ENCODE results near the gene LENEP.

The LENEP gene

GRCh38 chr1:155030899-155031298, 37.5 kb downstream of the LENEP start:
- no peak for DNase-seq

DNA sequence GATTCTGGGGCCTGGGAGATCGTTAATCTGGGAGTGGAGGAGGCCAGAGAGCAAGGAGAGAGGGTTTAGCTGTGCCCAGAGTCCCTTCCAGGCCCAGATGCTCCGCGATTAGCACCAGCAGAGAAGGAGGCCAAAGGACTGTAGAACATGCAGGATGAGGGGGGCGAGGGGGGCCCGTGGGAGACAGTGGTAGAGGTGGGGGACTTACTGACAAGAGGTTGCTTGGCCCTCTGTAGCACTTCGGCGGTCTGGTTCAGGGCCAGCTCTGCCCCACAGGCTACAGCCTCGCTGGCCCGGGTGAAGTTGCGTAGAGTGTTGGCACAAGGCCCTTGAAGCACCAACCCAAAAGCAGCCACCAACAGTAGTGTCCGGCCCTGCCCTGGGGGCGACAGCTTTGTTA, 39.5 kb downstream of the LENEP start:
- no peak for DNase-seq

GRCh38 chr1:155033524-155033923, 40.1 kb downstream of the LENEP start, which contains the start of the genes DCST1 and DCST2:
TSS of gene DCST1 (plus strand) at chr1:155033824. CDS start at chr1:155034037, 213 bp downstream.
TSS of gene DCST2 (minus strand) at chr1:155033781. CDS start at chr1:155033701, 80 bp downstream.
- no peak for DNase-seq

DNA sequence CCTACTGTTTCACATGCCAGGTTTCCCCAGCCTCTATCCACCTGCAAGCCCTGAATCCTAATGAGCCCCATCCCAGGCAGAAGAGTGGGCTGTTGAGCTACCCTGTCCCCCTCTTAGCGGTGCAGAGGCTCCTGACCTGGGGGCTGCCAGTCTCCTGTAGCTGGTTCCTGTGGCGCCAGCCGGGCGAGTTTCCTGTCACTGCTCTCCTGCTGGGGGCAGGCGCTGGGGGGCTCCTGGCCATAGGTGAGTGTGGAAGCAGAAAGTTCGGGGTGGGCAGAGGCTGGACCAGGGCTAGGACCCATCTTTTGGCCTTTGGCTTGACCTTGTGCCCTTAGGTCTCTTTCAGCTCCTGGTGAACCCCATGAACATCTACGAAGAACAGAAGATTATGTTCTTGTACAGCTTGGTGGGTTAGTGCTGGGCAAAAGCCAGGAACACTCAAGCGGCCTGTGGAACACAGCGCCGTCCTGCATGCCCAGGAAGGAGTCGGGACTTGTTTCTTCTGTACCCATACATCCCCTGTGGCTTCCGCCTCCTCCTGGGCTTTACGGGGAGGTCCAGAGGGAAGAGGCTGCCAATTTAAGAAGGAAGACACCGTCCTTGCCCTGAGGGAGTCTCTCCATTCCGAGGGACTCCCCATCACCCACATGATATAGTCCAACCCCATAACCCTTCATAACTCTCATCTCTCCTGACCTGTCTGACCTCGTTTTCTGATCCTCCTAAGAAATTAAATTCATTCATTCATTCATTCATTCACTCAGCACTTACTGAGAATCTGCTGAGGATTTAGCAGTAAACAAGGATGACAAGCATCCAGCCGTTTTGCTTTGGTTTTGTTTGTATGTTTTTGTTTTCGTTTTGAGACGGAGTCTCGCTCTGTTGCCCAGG, 41.2 kb downstream of the LENEP start:
- no peak for DNase-seq

DNA sequence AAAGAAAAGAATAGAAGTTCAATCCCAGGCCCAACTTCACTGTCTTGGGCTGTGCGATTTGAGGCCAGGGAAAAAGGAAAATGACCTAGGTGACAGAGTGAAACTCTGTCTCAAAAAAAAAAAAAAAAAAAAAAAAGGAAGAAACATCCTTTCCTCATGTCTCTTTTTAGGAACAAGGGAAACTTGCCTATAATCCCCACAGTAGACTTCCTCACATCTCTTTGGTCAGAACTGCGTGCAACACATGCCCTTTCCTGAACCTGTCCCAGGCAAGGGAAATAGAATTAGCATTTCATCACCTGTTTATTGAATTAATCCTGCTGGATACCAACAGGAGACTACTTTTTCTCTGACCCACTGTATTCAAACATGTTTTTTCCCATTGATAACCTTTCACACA, 42.5 kb downstream of the LENEP start:
- DNase-seq, result no peak

DNA sequence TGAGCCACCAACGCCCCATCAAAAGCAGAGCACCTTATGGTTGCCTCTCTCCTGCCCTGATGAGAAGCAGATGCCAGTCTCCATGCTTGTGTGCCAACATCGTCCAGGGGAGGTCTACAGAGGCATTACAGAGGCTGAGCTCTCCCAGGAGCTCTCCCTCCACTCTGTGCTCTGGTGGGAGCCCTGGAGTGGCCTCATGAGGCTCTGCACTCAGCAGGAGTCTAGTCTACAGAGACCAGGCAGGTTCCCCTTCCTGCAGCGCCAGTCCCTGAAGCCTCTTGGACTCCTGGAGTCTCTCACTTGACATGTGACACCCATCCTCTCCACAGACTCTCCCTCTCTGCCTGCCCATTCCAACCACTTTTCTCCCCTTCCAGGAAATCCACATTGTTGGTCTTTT, 43.7 kb downstream of the LENEP start:
- DNase-seq, result no peak

GRCh38 chr1:155037851-155038441, 44.6 kb downstream of the LENEP start:
- DNase-seq, result no peak

GRCh38 chr1:155038602-155039307, 45.4 kb downstream of the LENEP start:
- no peak for DNase-seq

DNA sequence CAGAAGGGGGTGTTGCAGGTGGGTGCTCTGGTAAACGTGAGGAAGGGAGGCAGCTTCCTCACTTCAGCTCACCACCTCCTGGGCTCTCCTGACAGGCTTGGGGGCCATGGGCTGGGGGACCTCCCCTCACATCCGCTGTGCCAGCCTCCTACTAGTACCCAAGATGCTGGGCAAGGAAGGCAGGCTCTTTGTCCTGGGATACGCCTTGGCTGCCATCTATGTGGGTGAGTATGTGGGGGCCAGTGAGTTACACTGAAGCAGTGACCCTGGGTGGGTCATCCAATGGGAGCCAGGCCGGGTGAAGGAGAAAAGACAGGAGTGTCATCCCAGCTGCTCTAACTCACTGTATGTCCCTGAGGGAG, 45.9 kb downstream of the LENEP start:
- DNase-seq, result no peak

DNA sequence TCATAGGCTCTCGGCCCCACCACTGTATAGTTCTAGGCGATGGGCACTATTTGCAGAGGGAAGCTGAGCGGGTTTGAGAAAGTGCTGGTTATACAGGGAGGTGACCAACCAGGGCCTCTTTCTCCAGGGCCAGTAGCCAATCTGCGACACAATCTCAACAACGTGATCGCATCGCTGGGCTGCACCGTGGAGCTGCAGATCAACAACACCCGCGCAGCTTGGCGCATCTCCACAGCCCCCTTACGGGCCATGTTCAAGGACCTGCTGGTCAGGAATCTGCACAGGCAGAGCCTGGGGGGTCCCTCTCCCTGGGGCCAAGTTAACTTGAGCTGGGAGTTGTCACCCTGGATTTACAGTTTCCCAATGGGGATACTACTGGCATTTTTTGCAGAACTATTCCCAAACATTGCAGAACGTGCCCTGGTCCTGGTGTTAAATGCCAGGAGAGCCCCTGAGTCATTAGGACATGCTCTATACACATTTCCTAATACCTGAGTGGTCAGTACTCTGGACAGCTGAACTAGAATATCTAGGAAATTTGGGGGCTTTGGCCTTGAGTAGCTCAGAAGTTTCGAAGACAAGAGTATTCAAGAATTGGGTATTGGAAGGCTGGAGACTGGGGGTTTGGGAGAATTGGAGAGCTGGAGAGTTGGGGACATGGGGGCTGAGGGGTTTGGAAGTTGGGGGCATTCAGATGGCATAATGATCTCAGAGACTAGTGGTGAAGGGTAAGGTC, 47.1 kb downstream of the LENEP start:
- DNase-seq, result no peak

GRCh38 chr1:155042789-155043188, 49.4 kb downstream of the LENEP start:
- no peak for DNase-seq

DNA sequence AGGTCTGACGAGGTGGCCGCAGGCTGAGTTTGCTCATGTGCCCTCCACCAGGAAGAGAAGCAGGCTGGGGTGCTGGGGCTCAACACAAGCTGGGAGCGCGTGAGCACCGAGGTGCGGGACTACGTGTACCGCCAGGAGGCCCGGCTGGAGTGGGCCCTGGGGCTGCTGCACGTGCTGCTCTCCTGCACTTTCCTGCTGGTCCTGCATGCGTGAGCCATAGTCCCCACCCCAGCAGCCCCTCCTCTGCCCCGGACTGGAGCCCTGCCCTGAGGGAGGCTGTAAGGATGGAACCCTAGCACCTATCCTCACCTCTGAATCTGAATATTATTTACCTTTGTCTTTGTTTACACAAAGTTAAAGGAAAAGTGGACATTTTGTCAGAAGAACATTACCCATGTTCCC, 49.9 kb downstream of the LENEP start:
- DNase-seq, result no peak

DNA sequence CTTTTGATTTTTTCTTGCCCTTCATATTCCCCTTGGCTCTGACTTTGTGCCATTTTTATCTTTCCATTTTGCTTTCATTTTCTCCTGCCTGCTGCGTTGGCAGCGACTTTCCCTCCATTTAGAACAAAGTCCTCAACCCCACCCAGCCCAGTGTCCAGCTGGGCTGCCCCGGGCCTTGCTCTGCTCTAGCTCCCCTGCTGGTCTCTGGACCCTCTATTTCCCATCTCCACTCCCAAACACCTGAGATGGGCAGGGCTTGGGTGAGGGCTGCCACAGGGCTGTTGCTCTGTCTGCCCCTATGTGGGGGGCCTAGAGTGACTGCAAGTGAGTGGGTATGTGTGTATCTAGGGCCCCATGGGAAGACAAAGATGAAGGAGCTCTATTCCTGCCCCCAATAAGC, 50.4 kb downstream of the LENEP start:
- DNase-seq, result no peak
